ENCODE data around the gene DOCK3.
"Not testable (repeated sequence)": the region's sequence is repeated elsewhere in the genome, so short reads cannot be mapped to it uniquely, and the experiment has no call there.

The DOCK3 gene

DNA sequence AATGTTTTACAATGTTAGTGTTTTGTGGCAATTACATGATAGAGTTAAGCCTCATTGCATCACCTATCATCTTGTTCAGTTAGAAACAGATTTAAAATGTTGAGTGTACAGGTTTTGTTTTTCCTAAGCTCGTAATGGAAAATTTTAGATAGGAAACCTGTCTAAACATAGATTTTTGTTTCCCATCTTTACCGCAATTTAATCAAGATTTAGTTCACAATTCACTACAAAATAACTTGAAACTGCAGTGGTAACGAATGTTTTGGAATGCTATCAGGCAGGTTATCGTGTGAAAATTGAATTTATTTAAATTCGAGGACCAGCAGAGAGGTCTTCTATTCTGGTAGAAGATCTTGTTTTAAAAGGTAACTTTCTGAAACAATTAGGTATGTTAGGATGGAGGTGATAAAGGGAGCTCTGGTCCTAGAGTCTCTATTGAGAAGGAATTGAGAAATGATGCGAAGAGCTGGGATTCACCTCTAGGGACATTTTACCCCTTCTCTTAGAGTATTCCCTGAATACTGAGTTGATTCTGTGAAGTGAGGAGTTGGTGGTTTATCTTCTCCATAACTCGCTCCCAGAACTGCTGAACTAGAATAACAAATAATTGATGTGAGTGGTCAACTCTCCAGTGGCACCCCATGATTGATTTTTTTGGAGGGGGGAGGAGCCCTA, 1.4 kb downstream of the DOCK3 start:
- no peak for DNase-seq (ENCODE audit: extremely low read depth in 1 of 2, low read depth in 1 of 2)

- no peak for DNase-seq (ENCODE audit: extremely low read depth in 1 of 2, low read depth in 1 of 2)
Measured at GRCh38 chr3:50687127-50687751, 12.5 kb downstream of the DOCK3 start.

GRCh38 chr3:50687916-50688315, 13.2 kb downstream of the DOCK3 start:
- DNase-seq (ENCODE audit: extremely low read depth in 1 of 2, low read depth in 1 of 2) = no peak

- DNase-seq (ENCODE audit: extremely low read depth in 1 of 2, low read depth in 1 of 2) = not testable (repeated sequence)
Measured at GRCh38 chr3:50688602-50689001, 13.9 kb downstream of the DOCK3 start.

GRCh38 chr3:50689558-50689957, 14.8 kb downstream of the DOCK3 start:
- DNase-seq (ENCODE audit: extremely low read depth in 1 of 2, low read depth in 1 of 2) = no peak

GRCh38 chr3:50695031-50695430, 20.3 kb downstream of the DOCK3 start:
- DNase-seq (ENCODE audit: extremely low read depth in 1 of 2, low read depth in 1 of 2) = no peak

DNA sequence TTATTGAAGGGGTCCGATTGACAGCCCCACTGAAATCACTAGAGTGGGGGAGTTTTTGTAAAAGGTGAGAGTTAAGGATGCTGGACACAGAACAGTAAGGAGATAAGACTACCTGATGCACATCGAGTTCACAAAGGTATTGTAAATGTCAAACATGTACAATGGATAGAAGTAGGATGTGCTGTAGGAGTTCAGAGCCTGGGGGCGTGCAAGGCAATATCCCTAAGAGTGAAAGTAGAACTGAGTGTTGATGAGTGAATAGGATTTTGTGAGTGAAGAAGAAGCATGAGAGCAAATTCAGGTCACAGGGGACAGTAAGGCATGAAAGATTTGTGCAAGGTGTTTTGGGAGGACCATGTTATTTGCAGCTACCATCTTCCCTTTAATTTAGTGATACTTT, 21.5 kb downstream of the DOCK3 start:
- no peak for DNase-seq (ENCODE audit: extremely low read depth in 1 of 2, low read depth in 1 of 2)

GRCh38 chr3:50698269-50698668, 23.5 kb downstream of the DOCK3 start:
- DNase-seq (ENCODE audit: extremely low read depth in 1 of 2, low read depth in 1 of 2) = no peak

- DNase-seq (ENCODE audit: extremely low read depth in 1 of 2, low read depth in 1 of 2) = no peak
Measured at GRCh38 chr3:50708620-50709019, 33.9 kb downstream of the DOCK3 start.

- no peak for DNase-seq (ENCODE audit: extremely low read depth in 1 of 2, low read depth in 1 of 2)
Measured at GRCh38 chr3:50714946-50715345, 40.2 kb downstream of the DOCK3 start.

DNA sequence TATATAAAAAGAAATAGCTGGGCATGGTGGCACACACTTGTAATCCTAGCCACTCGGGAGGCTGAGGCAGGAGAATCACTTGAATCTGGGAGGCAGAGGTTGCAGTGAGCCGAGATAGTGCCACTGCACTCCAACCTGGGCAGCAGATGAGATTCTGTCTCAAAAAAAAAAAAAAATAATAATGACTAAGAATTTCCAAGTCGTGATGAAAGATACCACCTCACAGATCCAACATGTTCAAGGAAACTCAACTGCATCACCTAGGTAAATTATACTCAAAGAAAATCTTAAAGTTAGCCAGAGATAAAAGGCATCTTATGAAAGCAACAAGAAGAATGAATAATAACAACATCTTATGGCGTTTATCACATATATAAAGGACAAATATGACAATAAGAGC, 50.1 kb downstream of the DOCK3 start:
- DNase-seq (ENCODE audit: extremely low read depth in 1 of 2, low read depth in 1 of 2) = no peak

DNA sequence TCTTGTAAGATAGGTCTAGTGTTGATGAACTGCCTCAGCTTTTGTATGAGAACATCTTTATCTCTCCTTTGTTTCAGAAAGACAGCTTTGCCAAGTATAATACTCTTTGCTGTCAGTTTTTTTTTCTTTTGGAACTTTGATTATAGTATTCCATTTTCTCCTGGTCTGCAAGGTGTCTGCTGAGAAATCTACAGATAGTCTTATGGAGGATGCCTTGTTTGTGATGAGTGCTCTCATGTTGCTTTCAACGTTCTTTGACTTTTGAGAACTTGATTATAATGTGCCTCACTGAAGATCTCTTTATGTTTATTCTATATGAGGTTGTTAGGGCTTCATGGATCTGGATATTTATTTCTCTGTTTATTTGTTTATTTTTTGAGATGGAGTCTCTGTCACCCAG, 60.3 kb downstream of the DOCK3 start:
- DNase-seq (ENCODE audit: extremely low read depth in 1 of 2, low read depth in 1 of 2) = no peak

DNA sequence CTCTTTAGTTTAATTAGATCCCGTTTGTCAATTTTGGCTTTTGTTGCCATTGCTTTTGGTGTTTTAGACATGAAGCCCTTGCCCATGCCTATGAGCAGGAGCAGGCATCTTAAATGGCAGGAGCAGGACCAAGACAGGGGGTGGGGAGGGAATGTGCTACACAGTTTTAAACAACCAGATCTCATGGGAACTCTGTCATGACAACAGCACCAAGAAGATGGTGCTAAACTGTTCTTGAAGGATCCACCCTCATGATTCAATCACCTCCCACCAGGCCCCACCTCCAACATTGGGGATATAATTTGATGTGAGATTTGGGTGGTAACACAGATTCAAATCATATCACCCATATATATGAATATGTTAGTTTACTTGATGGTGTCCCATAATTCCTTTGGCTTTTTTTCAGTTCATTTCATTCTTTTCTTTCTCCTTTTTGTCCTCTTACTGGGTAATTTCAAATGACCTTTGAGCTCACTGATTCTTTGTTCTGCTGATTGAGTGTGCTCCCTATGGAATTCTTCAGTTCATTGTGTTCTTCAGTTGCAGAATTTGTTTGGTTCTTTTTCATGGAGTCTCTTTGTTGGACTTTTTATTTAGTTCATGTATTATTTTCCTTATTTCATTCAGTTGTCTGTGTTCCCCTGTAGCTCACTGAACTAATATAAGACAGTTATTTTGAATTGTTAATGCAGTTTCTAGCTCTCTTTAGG, 62.6 kb downstream of the DOCK3 start:
- DNase-seq (ENCODE audit: extremely low read depth in 1 of 2, low read depth in 1 of 2) = no peak

GRCh38 chr3:50737906-50738598, 63.3 kb downstream of the DOCK3 start:
- no peak for DNase-seq (ENCODE audit: extremely low read depth in 1 of 2, low read depth in 1 of 2)

DNA sequence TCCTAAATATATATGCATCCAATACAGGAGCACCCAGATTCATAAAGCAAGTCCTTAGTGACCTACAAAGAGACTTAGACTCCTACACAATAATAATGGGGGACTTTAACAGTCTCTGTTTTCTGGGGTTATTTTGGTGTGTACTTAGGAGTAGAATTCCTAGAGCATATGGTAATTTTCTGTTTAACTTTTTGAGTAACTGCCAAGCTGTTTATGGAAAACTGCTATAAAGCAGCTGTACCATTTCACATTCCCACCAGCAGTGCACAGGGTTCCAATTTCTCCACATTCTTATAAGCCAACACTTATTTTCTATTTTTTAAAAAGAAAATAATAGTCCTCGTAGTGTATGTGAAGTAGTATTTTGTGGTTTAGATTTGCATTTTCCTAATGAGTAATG, 68.9 kb downstream of the DOCK3 start:
- no peak for DNase-seq (ENCODE audit: extremely low read depth in 1 of 2, low read depth in 1 of 2)

DNA sequence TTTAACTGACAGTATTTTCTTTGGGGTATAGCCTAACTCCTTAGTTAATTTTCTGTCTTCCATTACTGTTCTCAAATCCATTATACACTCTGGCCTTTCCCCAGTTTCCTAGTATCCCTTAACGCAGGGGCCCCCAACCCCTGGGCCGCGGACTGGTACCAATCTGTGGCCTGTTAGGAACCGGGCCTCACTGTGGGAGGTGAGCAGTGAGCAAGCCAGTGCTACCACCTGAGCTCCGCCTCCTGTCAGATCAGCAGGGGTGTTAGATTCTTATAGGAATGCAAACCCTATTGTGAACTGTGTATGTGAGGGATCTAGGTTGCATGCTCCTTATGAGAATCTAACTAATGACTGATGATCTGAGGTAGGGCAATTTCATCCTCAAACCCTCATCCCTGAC, 75.1 kb downstream of the DOCK3 start:
- DNase-seq (ENCODE audit: extremely low read depth in 1 of 2, low read depth in 1 of 2) = no peak

DNA sequence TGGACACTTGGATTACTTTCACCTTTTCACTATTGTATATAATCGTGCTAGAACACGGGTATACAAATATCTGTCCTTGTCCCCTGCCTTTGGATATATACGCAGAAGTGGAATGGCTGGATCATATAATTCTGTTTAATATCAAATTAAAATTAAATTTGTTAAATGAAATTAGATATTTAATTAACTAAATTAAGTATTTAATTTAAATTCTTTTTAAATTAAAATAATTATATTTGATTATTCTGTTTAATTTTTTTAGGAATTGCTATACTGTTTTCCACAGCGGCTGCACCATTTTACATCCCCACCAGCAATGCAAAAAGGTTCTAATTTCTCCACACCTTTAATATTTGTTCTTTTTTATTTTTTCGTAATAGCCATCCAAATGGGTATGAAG, 84.3 kb downstream of the DOCK3 start:
- no peak for DNase-seq (ENCODE audit: extremely low read depth in 1 of 2, low read depth in 1 of 2)

DNA sequence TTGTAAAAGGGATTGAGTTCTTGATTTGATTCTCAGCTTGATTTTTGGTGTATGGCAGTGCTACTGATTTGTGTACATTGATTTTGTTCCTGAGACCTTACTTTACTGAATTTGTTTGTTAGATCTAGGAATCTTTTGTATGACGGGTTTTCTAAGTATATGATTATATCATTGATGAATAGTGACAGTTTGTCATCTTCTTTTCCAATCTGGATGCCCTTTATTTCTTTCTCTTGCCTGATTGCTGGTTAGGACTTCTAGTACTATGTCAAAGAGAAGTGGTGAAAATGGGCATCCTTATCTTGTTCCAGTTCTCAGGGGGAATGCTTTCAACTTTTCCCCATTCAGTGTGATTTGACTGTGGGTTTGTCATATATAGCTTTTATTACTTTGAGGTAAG, 103.0 kb downstream of the DOCK3 start:
- no peak for DNase-seq (ENCODE audit: extremely low read depth in 1 of 2, low read depth in 1 of 2)

DNA sequence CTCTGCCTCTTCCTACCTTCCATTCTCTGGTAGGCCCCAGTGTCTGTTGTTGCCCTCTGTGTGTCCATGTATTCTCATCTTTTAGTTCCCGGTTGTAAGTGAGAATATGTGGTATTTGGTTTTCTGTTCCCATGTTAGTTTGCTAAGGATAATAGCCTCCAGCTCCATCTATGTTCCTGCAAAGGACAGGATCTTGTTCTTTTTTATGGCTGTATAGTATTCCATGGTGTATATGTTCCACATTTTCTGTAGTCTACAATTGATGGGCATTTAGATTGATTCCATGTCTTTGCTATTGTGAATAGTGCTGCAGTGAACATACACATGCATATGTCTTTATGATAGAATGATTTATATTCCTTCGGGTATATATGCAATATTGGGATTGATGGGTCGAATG, 107.0 kb downstream of the DOCK3 start:
- not testable (repeated sequence) for DNase-seq (ENCODE audit: extremely low read depth in 1 of 2, low read depth in 1 of 2)

- DNase-seq (ENCODE audit: extremely low read depth in 1 of 2, low read depth in 1 of 2) = no peak
Measured at GRCh38 chr3:50786631-50787030, 111.9 kb downstream of the DOCK3 start.

- DNase-seq (ENCODE audit: extremely low read depth in 1 of 2, low read depth in 1 of 2) = not testable (repeated sequence)
Measured at GRCh38 chr3:50790894-50791293, 116.2 kb downstream of the DOCK3 start.

DNA sequence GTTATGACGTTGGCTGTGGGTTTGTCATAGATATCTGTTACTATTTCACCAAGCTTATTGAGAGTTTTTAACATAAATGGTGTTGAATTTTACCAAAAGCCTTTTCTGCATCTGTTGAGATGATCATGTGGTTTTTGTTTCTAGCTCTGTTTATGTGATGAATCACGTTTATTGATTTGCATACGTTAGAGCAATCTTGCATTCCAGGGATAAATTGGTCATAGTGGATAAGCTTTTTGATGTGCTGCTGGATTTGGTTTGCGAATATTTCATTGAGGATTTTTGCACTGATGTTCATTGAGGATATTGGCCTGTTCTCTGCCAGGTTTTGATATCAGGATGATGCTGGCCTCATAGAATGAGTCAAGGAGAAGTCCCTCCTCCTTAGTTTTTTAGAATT, 117.8 kb downstream of the DOCK3 start:
- no peak for DNase-seq (ENCODE audit: extremely low read depth in 1 of 2, low read depth in 1 of 2)
